GM03348 (cell line): Measurements from ENCODE around the gene SREBF1.

Source experiments
- DNase-seq: peaks from one replicate; pipeline ENCODE4 v3.0.0; 2012; ENCODE audit warnings: low spot score

The SREBF1 gene

GRCh38 chr17:17763136-17763535 lies 73.7 kb downstream of the SREBF1 start:
- no peak for DNase-seq

- no peak for DNase-seq
These were observed 74.1 kb downstream of the SREBF1 start for GRCh38 chr17:17762744-17763105.
